T47D (cell line): ENCODE results near the gene CEMIP2.

Experiments used
- DNase-seq, 2 experiments: peaks; one replicate each; pipeline versions ENCODE4 v3.0.0 to v3.0.0-alpha.2; 2011 to 2012; ENCODE audit warnings: low read depth in 1 of 2, low spot score in 1 of 2
- JUND ChIP-seq: IDR thresholded peaks from 2 replicates; pipeline ENCODE4 v1.6.1; 2012; ENCODE audit warnings: low read depth
- in situ Hi-C: cut with HindIII; loops from 2 replicates; pipeline ENCODE4 v1.10.0; 2016; ENCODE audit warnings: low sequenced_read_pairs, low pct_unique_long_range_greater_than_20kb

CEMIP2 gene

DNA sequence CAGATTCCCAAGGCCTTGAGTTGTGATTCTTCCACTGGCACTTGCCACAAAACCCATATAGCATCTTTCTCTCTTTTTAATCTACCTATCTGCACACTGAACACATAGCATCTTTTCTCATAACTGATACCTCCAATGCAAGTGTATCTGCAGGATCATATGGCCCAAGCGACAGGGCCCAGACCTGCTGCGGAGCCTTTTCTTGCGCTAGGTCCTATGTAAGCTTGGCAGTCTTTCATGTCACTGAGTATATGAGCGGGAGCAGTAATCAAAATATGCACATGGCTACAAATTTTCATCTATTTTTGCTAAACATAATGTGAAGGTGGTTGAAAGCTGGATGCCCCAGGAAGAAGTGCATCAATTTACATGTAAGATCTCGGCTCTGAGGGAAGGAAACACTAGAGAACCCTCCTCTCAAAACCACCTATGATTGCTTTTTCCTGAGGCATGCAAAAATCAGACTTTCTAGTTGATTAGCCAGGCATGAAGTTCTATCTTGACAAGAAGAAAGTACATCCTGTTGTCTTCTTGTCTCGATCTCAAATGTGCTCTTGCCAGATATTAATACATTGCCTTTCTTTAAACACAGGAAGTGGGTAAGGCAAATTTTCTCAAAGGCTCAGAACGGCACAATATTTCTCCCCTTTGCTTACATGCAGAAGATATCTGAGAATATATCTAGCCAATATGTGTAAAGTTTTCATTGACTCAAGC, 26.9 kb upstream of the CEMIP2 start:
- no peak for DNase-seq
- no peak for TF ChIP-seq JUND
- in situ Hi-C loops, result no loop called here

DNA sequence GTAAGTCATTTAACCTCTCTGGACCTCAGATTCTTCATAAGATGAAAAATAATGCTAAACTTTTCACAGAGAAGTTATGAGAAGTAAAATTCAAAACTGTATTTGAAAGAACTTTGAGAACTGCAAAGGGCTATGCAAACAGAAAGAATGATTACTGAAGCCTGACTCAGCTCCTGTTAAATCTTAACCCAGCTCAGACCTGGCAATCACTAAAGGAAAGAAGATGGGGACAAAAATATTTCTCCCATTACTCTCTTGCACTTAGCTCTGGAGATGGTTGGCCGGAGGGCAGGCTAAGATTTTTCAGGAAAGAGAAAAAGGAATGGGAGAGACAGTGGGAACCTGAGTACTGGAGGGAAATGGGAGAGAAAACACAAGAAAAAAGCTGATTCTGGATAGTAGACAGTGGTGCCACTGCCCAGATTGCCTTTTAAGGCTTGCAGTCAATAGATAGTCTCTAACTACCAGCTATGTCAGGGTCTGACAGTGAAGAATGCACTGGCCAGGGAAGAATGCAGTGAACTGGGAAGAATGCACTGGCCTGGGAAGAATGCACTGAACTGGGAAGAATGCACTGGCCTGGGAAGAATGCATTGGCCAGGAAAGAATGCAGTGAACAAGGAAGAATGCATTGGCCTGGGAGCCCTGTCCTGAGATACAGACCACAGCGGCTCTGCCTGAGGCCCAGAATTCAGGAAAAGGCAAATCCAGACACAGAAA, 25.2 kb upstream of the CEMIP2 start:
- peak in 1 of 2 experiments; percentile 15 for DNase-seq
- in situ Hi-C loops, result no loop called here
- no peak for TF ChIP-seq JUND

DNA sequence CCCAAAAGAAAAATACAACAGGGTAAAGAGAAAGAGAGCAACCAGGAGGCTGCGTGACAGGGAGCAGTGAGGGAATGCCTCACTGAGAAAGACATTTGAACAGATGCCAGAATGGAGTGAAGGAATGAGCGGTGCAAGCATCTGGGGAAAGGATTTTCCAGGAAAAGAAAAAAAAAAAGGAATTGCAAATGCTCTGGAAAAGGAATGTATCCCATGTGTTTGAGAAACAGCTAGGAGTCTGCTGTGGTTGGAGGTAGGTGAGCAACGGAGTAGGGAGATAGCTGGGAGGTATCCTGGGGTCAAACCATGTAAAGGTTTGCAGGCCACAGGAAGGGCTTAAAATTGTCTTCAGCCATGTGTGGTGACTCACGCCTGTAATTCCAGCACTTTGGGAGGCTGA, 23.6 kb upstream of the CEMIP2 start:
- no peak for DNase-seq
- no peak for TF ChIP-seq JUND
- in situ Hi-C loops, result no loop called here

DNA sequence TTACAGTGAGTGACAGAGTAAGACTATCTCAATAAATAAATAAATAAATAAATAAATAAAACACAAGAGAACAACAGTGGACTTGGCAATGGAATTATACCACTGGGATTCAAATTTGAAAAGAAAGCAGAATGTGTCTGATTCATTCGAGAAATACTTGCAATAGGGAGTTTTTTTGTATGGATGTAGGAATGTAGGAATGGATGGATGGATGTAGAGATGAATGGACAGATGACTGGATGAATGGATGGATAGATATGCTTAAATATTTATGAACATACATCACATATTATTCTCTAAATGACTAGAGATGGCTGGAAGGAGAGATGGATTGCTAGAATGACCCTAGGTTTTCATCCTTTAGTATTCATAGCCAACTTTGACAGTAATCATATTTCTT, 22.0 kb upstream of the CEMIP2 start:
- no peak for TF ChIP-seq JUND
- in situ Hi-C loops, result no loop called here
- DNase-seq, result no peak

DNA sequence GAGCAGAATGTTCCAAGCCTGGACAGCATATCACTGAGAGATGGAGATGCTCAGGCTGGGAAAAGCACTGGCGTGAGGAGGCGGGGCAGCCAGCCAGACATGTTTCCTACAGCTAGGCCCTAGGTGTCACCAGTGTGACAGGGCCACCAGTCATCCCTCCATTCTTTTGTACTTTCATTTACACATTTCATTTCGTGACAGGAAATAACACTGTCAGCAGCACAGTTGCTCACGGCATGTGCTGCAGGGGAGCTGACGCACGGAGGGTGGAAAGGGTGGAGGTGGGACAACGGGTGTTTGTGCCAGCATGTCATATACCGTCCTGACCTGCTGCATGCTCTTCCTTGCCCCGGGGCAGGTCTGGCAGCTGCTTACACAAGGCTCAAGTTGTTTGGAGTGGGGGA, 14.8 kb upstream of the CEMIP2 start:
- in situ Hi-C loops, result no loop called here

DNA sequence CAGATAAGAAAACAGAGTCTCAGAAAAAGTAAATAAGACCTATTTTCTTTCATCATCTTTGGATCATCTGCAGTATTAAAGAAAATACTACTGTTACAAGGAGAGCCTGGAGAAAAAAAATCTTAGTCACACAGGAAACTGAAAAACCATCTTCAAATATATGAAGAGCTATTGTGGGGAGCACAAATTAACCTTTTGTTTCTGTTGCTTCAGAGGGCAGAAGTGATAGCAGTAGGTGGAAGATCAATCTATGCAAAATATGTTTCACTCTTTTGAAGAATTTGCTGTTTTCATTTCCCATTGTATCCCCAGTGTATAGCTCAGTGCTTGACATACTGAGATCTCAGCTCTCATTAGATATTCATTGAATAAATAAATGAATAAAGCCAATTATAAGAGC, 13.1 kb upstream of the CEMIP2 start:
- in situ Hi-C loops, result no loop called here
- DNase-seq, result no peak
- TF ChIP-seq JUND, result no peak

More for the DNA sequence above, 14.8 kb upstream of the CEMIP2 start:
- TF ChIP-seq JUND, result no peak
- peak in 1 of 2 experiments; percentile 60 for DNase-seq

DNA sequence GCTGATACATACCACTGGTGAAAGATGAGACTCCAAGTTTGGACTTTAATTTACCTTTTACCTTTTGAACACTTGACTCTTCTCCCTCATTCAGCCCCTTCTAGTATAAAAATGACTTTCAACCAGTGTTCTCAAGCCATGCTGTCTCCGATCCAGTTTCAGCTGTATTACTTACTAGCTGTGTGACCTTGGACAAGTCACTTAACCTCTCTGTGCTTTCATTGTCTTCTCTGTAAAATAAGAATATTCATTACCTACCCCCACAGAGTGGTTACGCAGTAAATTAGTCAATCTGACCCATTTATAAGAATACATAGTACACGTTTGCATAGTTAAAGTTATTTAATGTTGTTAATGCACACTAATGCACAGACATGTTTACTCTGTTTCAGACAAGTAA, 12.6 kb upstream of the CEMIP2 start:
- in situ Hi-C loops, result no loop called here
- no peak for TF ChIP-seq JUND

DNA sequence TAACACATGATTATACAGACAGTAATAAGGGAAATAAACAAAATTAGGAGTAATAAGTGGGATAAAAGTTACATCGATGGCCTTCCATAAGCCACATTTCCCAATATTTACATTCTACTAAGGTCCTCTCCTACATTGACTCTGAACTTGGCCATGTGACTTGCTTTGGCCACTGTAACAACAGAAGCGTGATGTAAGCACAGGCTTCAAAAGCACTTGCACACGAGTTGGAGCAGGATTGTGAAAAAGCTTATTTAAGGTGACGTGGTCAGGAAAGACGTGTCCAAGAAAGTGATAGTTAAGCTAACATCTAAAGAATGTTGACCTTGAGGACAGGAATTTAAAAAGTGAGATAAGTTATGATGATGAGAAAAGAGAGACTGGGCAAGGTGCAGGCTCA, 9.8 kb upstream of the CEMIP2 start:
- TF ChIP-seq JUND, result no peak
- in situ Hi-C loops, result no loop called here
- DNase-seq, result no peak

More for the DNA sequence above, 12.6 kb upstream of the CEMIP2 start:
- no peak for DNase-seq

DNA sequence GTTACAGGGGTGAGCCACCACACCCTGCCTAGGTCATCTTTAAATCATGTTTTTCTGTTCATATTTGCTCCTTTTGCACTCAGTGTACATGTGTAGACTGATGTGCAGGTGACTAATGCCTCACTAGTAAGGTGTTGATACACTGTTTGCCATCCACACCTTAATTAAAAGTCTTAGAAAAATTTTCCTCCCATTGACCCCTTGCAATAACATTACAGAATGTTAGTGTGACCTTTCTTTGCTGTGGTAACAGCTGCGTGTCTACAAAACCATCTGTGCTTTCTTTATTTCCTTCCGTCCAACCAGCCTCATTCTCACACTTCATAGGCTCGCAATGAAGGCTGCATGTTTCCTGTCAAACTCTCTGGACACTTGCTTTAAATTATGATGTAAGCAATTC, 6.6 kb upstream of the CEMIP2 start:
- in situ Hi-C loops, result no loop called here
- no peak for TF ChIP-seq JUND
- no peak for DNase-seq

DNA sequence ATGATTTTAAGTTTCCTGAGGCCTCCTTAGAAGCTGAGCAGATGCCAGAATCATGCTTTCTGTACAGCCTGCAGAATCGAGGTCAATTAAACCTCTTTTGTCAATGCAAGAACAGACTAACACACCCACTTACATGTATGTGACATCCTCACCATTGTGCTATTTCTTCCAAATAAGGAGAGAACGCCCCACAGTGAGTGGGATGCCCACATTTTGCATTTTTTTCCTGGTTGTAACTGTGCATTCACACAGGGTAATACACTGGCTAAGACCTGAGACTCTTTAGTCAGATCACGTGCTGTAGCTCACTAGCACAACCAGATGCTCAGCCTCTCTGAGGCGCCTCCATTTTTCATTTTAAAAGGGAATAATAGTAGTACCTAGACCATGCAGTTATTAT, 4.4 kb upstream of the CEMIP2 start:
- no peak for TF ChIP-seq JUND
- in situ Hi-C loops, result no loop called here
- DNase-seq, result no peak

DNA sequence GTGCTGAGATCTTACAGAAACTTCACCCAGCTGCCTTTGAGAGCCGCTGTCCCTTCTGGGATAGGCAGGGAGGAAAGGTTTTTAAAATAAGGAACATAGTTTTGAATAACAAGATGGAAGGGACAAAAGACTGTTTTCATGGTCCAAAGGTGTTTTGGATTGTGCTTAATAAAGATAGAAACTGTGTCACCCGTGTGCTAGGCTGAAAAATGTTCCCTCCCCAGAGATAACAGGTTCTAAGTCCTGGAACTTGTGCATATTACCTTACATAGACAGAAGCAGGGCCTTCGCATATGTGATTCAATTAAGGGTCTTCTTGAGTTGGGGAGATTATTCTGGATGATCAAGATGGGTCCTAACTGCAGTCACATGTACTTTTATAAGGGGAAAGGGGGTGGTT, 1.9 kb upstream of the CEMIP2 start:
- in situ Hi-C loops, result no loop called here
- no peak for TF ChIP-seq JUND
- no peak for DNase-seq

DNA sequence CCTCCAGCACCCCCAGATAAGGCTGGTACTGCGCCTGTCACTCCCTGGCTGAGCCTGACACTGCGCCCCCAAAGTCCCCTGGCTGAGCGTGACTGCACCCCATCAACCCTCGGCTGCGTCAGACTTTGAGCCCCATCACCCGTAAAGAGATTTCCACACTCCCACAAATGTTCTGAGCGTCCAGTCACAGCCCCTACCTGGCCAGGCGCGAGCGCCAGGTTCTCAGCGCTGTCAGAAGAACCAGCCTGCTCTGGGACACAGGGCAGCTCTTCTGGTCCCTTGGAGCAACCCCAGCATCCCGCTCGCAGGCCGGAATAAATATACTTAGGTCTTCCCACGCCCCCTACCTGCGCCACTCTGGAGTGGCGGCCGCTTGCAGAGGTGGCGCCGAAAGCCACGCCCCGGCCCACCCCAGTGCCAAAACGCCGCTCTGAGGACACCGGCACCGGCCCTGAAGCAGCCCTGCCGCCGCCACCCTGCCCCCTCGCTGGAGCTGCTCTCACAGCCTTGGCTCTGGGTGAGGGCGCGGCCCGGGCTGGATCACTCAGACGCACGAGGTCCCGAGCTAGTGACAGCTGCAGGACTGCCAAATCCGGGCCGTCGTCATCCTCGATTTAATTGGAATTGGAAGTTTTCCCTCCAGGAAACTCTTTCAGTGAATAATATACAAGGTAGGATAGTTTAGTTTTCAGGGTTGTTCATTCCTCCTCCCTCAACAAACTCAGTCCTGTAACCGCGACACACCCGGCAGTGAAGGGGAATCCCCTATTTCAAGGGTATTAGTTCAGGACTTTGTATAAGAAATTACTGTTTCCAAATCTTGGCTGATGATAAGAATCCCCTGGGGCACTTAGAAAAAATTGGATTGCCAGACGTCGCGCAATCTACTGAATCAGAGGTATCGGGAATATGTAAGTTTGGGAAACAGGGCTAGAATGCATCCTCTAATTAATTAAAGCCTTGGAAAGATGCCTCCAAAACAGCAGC, 1.2 kb upstream of the CEMIP2 start:
- in situ Hi-C loops, result no loop called here
- no peak for TF ChIP-seq JUND
- peak; percentile 23 to 89 for DNase-seq
